Nephron progenitor cell (in vitro differentiated cells): ENCODE results near the gene ZSWIM5.
"Not testable (repeated sequence)": the region's sequence is repeated elsewhere in the genome, so short reads cannot be mapped to it uniquely, and the experiment has no call there.

ENCODE experiments used
- DNase-seq: peaks from one replicate; pipeline ENCODE4 v3.0.0; 2021
- H3K27ac Mint-ChIP-seq: 2 replicates; pipeline ENCODE4 v1.8.0; 2021; ENCODE audit warnings: mild to moderate bottlenecking, moderate library complexity, mixed read lengths
- H3K27me3 Mint-ChIP-seq: 2 replicates; pipeline ENCODE4 v1.8.0; 2021; ENCODE audit warnings: mild to moderate bottlenecking, low read depth, mixed read lengths; ENCODE audit not compliant: poor library complexity
- H3K36me3 Mint-ChIP-seq: 2 replicates; pipeline ENCODE4 v1.8.0; 2021; ENCODE audit warnings: low read depth, mixed read lengths
- H3K4me1 Mint-ChIP-seq: 2 replicates; pipeline ENCODE4 v1.8.0; 2021; ENCODE audit warnings: mixed read lengths
- H3K4me3 Mint-ChIP-seq: 2 replicates; pipeline ENCODE4 v1.8.0; 2021; ENCODE audit warnings: mild to moderate bottlenecking, moderate library complexity, mixed read lengths
- H3K9me3 Mint-ChIP-seq: 2 replicates; pipeline ENCODE4 v1.8.0; 2021; ENCODE audit warnings: mild to moderate bottlenecking, moderate library complexity, mixed read lengths
- CTCF ChIP-seq: fragments of 200-600 bp; sonication (generic); IDR thresholded peaks from 2 replicates; pipeline ENCODE4 v1.5.0; 2021; ENCODE audit warnings: antibody characterized with exemption

Gene ZSWIM5

GRCh38 chr1:45071567-45071966 lies 134.8 kb downstream of the ZSWIM5 start:
- Mint-ChIP-seq H3K36me3 (peaks cover 24% of the 10 kb centered on the region), H3K4me3 (no peak overlapping the region), H3K9me3 (peaks cover 55% of the 10 kb centered on the region), H3K27me3 (no peaks in the 10 kb centered on the region), H3K27ac (no peak overlapping the region), H3K4me1 (no peaks in the 10 kb centered on the region)
- TF ChIP-seq CTCF = no peak
- no peak for DNase-seq

- Mint-ChIP-seq H3K27me3 (no peaks in the 10 kb centered on the region), H3K4me1 (no peaks in the 10 kb centered on the region), H3K4me3 (no peak overlapping the region), H3K27ac (no peak overlapping the region), H3K9me3 (peaks cover 21% of the 10 kb centered on the region), H3K36me3 (peaks cover 4% of the 10 kb centered on the region)
- no peak for TF ChIP-seq CTCF
- DNase-seq = no peak
These were observed 138.6 kb downstream of the ZSWIM5 start for GRCh38 chr1:45067806-45068205.

GRCh38 chr1:45065083-45065482 lies 141.3 kb downstream of the ZSWIM5 start:
- Mint-ChIP-seq H3K4me1 (no peaks in the 10 kb centered on the region), H3K27me3 (no peaks in the 10 kb centered on the region), H3K4me3 (no peak overlapping the region), H3K36me3 (no peaks in the 10 kb centered on the region), H3K9me3 (no peaks in the 10 kb centered on the region), H3K27ac (no peak overlapping the region)
- DNase-seq = no peak
- TF ChIP-seq CTCF = no peak

- not testable (repeated sequence) for H3K9me3 Mint-ChIP-seq, H3K4me1 Mint-ChIP-seq
These were observed 143.9 kb downstream of the ZSWIM5 start for GRCh38 chr1:45062463-45062862.

GRCh38 chr1:45059829-45060228 lies 146.6 kb downstream of the ZSWIM5 start:
- no peak for DNase-seq
- Mint-ChIP-seq H3K36me3 (peaks cover 17% of the 10 kb centered on the region), H3K4me3 (no peak overlapping the region), H3K4me1 (no peaks in the 10 kb centered on the region), H3K27me3 (no peaks in the 10 kb centered on the region), H3K9me3 (no peaks in the 10 kb centered on the region), H3K27ac (no peak overlapping the region)
- TF ChIP-seq CTCF = no peak

More at GRCh38 chr1:45062463-45062862, 143.9 kb downstream of the ZSWIM5 start:
- peaks cover 11% of the 10 kb centered on the region for H3K36me3 Mint-ChIP-seq
- H3K27me3 Mint-ChIP-seq, H3K27ac Mint-ChIP-seq, H3K4me3 Mint-ChIP-seq, DNase-seq: not testable (repeated sequence)

- DNase-seq = no peak
- no peaks in the 10 kb centered on the region for H3K4me1 Mint-ChIP-seq
- H3K36me3 Mint-ChIP-seq = peaks cover 17% of the 10 kb centered on the region
- no peak overlapping the region for H3K4me3 Mint-ChIP-seq
- H3K27ac Mint-ChIP-seq = no peak overlapping the region
- H3K27me3 Mint-ChIP-seq = no peaks in the 10 kb centered on the region
- no peak for TF ChIP-seq CTCF
- no peaks in the 10 kb centered on the region for H3K9me3 Mint-ChIP-seq
These were observed 148.9 kb downstream of the ZSWIM5 start for GRCh38 chr1:45057542-45057941.
